Measurements from ENCODE around the gene IGSF21. TPM values are rescaled to one million over a fixed set of nuclear protein-coding genes. Genes with fewer than 3 reads are reported as not detected.

The IGSF21 gene
- total RNA-seq, 1 donor from 2014 or later, result 1.8 TPM

DNA sequence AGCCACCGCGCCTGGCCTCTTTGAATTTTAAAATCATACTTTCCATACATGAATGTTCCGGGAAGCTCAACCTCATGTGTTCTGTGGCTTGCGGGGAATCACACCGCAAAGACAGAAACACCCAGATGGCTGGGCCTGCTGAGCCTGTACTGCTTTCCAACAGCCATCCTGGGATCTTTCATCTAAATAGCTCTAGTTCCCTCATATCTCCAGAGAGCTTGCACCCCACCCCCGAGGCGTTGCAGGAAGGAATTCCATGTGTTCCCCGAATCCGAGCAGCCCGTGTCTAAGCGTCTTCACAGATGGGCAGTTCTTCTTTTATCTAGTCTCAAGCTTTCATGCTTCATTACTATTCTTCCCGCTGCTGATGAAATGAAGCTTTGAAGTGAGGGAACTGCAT lies 66.4 kb downstream of the IGSF21 start:
- H3K27me3 ChIP-seq (ENCODE audit: low read depth), result peaks cover 20% of the 10 kb centered on the region

DNA sequence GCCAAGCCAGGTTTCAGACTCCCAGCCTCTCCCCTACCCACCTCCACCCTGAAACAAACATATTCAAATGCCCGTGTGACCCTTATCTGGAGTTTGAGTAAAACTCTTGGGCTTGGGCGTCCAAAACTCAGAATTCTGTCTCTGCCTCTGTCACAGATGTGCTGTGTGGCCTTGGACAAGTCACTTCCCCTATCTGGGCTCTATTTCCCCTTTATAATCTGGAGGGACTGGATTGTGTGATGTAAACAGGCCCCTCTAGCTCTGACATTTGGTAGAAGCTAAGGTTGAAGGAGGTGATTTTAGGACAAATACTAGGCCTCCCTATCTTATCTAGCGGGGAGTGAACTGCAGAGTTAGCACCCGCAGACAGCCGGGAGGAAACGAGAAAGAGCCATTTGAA lies 67.5 kb downstream of the IGSF21 start:
- TF ChIP-seq, protein P1, sequence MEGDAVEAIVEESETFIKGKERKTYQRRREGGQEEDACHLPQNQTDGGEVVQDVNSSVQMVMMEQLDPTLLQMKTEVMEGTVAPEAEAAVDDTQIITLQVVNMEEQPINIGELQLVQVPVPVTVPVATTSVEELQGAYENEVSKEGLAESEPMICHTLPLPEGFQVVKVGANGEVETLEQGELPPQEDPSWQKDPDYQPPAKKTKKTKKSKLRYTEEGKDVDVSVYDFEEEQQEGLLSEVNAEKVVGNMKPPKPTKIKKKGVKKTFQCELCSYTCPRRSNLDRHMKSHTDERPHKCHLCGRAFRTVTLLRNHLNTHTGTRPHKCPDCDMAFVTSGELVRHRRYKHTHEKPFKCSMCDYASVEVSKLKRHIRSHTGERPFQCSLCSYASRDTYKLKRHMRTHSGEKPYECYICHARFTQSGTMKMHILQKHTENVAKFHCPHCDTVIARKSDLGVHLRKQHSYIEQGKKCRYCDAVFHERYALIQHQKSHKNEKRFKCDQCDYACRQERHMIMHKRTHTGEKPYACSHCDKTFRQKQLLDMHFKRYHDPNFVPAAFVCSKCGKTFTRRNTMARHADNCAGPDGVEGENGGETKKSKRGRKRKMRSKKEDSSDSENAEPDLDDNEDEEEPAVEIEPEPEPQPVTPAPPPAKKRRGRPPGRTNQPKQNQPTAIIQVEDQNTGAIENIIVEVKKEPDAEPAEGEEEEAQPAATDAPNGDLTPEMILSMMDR (IDR thresholded peaks at IDR 0.05), result no peak
- H3K36me3 ChIP-seq, result no peaks in the 10 kb centered on the region
- H3K27me3 ChIP-seq (ENCODE audit: low read depth), result peaks cover 27% of the 10 kb centered on the region
- H3K4me3 ChIP-seq, result no peak overlapping the region
- no peak overlapping the region for H3K27ac ChIP-seq
- no peak for DNase-seq
- H3K4me1 ChIP-seq, result no peaks in the 10 kb centered on the region
- H3K9me3 ChIP-seq, result no peaks in the 10 kb centered on the region
- intact Hi-C loops (cut with DNase I), result no loop called here
- ATAC-seq, result no peak

More for the DNA sequence above, 66.4 kb downstream of the IGSF21 start:
- Histone ChIP-seq H3K27ac (no peak overlapping the region), H3K4me3 (no peak overlapping the region), H3K9me3 (no peaks in the 10 kb centered on the region), H3K36me3 (no peaks in the 10 kb centered on the region), H3K4me1 (no peaks in the 10 kb centered on the region)
- TF ChIP-seq, protein P1 (IDR thresholded peaks at IDR 0.05), result no peak
- ATAC-seq (no peak), DNase-seq (no peak)
- intact Hi-C loops (cut with DNase I), result no loop called here

DNA sequence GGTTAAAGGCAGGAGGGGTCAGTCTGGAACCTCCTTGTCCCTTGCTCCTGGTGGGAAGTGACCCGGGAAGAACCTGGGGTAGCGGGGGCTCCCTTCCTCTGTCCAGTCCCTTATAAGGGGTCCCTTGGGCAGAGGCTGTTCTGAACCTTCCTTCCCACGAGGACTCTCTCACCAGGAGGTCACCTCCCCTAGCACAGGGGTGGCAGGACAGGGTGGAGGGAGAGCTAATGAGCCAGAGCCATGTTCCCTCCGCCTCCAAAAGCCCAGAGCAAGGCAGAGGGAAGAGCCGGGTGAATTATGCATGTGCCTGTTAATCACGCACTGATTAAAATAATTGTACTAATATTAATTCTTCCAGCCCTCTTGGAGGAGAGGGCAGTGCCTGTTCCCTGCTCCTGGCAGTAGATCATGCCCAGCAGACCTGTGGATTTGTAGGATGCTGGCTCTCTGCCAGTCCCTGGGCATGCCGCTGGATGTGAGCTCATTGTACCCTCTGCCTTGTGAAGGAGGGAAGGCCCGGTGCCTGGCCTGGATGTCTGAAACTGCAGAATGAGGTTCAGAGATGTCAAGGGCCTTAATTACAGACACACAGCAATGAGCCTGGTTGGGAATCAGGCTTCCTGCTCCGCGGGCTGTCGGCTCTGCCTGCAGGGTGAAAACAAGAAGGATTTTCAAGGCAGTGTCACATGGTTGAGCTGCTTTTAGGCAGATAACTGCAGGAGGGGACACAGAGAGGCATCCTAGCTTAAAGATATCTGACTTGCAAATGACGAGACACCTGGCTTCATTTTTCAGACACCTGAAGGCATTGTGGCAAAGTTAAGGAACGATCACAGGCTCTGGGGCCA lies 68.2 kb downstream of the IGSF21 start:
- TF ChIP-seq, protein P1 (IDR thresholded peaks at IDR 0.05), result no peak
- no peaks in the 10 kb centered on the region for H3K4me1 ChIP-seq
- H3K27ac ChIP-seq, result no peak overlapping the region
- intact Hi-C loops (cut with DNase I), result no loop called here
- no peaks in the 10 kb centered on the region for H3K36me3 ChIP-seq
- ATAC-seq (no peak), DNase-seq (no peak)
- no peaks in the 10 kb centered on the region for H3K9me3 ChIP-seq
- H3K27me3 ChIP-seq (ENCODE audit: low read depth), result peaks cover 27% of the 10 kb centered on the region
- H3K4me3 ChIP-seq, result no peak overlapping the region

DNA sequence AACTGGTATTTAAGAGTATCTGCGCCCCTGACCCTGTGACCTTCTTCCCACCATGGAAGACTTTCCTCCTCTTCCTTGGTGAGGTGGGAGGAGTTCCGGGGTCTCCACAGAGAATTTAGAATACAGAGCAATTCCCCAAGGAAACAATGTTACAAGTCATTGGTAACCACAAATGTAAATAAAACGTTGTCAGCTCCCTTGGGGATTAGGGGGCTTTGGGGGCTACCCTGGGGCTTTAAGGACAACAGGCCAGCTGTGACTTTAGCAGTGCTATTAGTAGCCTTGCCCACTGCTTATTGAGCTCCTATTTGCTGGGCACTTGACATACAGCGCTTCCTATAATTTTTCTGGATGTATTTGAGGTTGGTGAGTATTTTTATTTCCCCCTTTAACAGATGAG lies 69.0 kb downstream of the IGSF21 start:
- peaks cover 23% of the 10 kb centered on the region for H3K27me3 ChIP-seq (ENCODE audit: low read depth)
- H3K27ac ChIP-seq, result no peak overlapping the region
- no peaks in the 10 kb centered on the region for H3K36me3 ChIP-seq
- intact Hi-C loops (cut with DNase I), result no loop called here
- DNase-seq (no peak), ATAC-seq (no peak)
- TF ChIP-seq, protein P1 (IDR thresholded peaks at IDR 0.05), result no peak
- no peak overlapping the region for H3K4me3 ChIP-seq
- H3K9me3 ChIP-seq, result no peaks in the 10 kb centered on the region
- no peaks in the 10 kb centered on the region for H3K4me1 ChIP-seq

DNA sequence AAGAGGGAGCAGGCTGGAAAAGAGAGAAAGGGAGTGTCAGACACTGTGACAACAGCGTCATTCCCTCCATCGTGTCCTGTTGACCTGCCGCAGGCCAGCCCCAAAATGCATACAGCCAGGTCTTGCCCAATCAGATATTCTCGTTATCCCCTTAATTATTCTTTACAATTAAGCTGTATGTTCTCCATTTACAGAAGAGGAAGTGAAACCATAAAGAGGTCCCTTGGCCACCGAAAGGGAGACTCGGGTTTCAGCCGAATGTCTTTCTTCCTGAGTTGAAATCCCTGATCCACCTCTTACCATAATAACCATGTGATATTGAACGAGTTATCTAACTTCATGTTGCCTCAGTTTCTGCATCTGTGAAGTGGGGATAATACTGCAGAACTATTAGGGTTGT lies 70.5 kb downstream of the IGSF21 start:
- peaks cover 31% of the 10 kb centered on the region for H3K27me3 ChIP-seq (ENCODE audit: low read depth)
- DNase-seq (no peak), ATAC-seq (no peak)
- H3K9me3 ChIP-seq, result no peaks in the 10 kb centered on the region
- intact Hi-C loops (cut with DNase I), result no loop called here
- H3K27ac ChIP-seq, result no peak overlapping the region
- TF ChIP-seq, protein P1 (IDR thresholded peaks at IDR 0.05), result no peak
- H3K4me1 ChIP-seq, result no peaks in the 10 kb centered on the region
- no peaks in the 10 kb centered on the region for H3K36me3 ChIP-seq
- H3K4me3 ChIP-seq, result no peak overlapping the region
